Subcutaneous preadipocyte (primary cell): ENCODE results near the gene ZXDB. TPM values are rescaled to one million over a fixed set of nuclear protein-coding genes. Genes with fewer than 3 reads are reported as not detected.

Source experiments
- total RNA-seq: library from RNA; depleted of rRNA; stranded (reverse); fragments of >200 nt; gene quantifications from 2 replicates; pipeline ENCODE4 v1.2.3, GENCODE V29; 2012

The ZXDB gene
- total RNA-seq: 7.3 and 10.2 TPM in 2 replicates

DNA sequence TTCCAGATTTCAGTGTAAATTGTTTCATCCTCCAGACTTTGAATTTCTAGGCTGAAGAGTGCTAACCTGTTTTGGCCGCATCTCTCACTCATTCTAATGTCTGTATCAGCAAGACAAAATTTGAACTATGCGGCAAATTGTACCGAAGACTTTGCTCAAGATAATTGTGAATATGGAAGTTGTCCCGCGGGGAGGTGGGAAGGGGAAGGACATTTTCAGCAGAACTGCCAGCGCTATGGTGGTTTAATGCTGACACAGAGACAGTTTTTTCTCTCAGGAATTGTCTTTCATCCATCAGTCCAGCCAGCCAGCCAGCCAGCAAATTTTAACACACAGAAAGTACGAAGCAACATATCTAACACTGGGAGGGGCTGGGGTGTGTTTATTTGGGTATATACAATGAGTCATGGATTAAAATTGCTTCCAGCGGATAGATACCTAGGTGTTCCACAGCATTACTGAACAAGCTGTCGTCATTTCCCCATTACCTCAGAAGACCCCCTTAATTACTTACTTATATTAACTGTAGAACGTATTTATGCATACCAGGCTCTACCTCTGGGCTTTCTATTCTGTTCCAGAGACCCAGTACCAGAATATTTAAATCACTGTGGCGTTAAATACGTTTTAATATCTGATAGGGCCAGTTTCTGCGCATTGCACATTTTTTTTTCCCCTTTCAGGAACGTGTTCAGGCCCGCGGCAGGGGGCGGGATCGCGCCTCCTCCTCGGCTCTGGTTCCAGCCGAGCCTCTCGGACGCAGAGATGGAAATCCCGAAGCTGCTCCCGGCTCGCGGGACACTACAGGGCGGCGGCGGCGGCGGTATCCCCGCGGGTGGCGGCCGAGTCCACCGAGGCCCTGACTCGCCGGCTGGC lies at the start of gene ZXDB:
Gene ZXDB (plus strand): TSS at position 728 of the 876 bp plus-strand sequence. CDS start 38 bp downstream, at position 766.

Other genes starting within 250 kb of the ZXDB start
- gene NLRP2B, start 88.2 kb downstream of the ZXDB start, total RNA-seq: not detected in 2 replicates